CD4-positive, CD25-positive, alpha-beta regulatory T cell (primary cell): Measurements from ENCODE around the gene KCNMA1. TPM values are rescaled to one million over a fixed set of nuclear protein-coding genes. Genes with fewer than 3 reads are reported as not detected.

ENCODE experiments used
- ATAC-seq, 2 donors: fragments of 150-1000 bp; cut with Tn5 transposase; one replicate each; pipeline ENCODE4 v1.10.0; 2021; ENCODE audit warnings: low read depth in 2 of 2, moderate number of reproducible peaks in 2 of 2, moderate library complexity in 1 of 2
- DNase-seq, 3 donors: peaks; one replicate each; pipeline versions ENCODE4 v3.0.0 to v3.0.0-alpha.2; 2012 to 2022; ENCODE audit warnings: mixed read lengths in 1 of 3
- H3K27ac ChIP-seq: one replicate; pipeline ENCODE4 v1.7.0; 2013; ENCODE audit warnings: mild to moderate bottlenecking, low read length; ENCODE audit not compliant: insufficient read depth, poor library complexity, severe bottlenecking
- H3K27me3 ChIP-seq: one replicate; pipeline ENCODE4 v1.7.0; 2013; ENCODE audit warnings: low read length; ENCODE audit not compliant: control insufficient read depth, insufficient read depth
- H3K36me3 ChIP-seq: one replicate; pipeline ENCODE4 v1.7.0; 2013; ENCODE audit warnings: mild to moderate bottlenecking, low read length, moderate library complexity; ENCODE audit not compliant: control insufficient read depth, insufficient read depth
- H3K4me1 ChIP-seq: 2 replicates; pipeline ENCODE4 v1.7.0; 2013; ENCODE audit warnings: mild to moderate bottlenecking, low read length; ENCODE audit not compliant: insufficient read depth, control insufficient read depth, poor library complexity, severe bottlenecking
- H3K4me3 ChIP-seq: one replicate; pipeline ENCODE4 v1.7.0; 2013; ENCODE audit warnings: low read depth, mild to moderate bottlenecking, low read length, moderate library complexity
- H3K9me3 ChIP-seq, 2 experiments: 1 replicate in 1 of 2; 2 replicates in 1 of 2; pipeline ENCODE4 v1.7.0; 2013; ENCODE audit warnings: low read length in 2 of 2, mild to moderate bottlenecking in 1 of 2, moderate library complexity in 1 of 2; ENCODE audit not compliant: control insufficient read depth in 2 of 2
- H3K27ac Mint-ChIP-seq, 3 donors: one replicate each; pipeline ENCODE4 v1.8.0; 2020 to 2022; ENCODE audit warnings: mild to moderate bottlenecking in 3 of 3, mixed read lengths in 3 of 3, moderate library complexity in 2 of 3
- H3K27me3 Mint-ChIP-seq: one replicate; pipeline ENCODE4 v1.8.0; 2022; ENCODE audit warnings: mild to moderate bottlenecking, mixed read lengths
- H3K36me3 Mint-ChIP-seq: one replicate; pipeline ENCODE4 v1.8.0; 2020; ENCODE audit warnings: mixed read lengths
- H3K4me1 Mint-ChIP-seq, 4 donors: one replicate each; pipeline ENCODE4 v1.8.0; 2020 to 2022; ENCODE audit warnings: mixed read lengths in 4 of 4, mild to moderate bottlenecking in 1 of 4
- H3K4me3 Mint-ChIP-seq, 4 donors: one replicate each; pipeline ENCODE4 v1.8.0; 2020 to 2022; ENCODE audit warnings: mild to moderate bottlenecking in 4 of 4, mixed read lengths in 4 of 4, moderate library complexity in 3 of 4
- H3K9me3 Mint-ChIP-seq, 7 donors: one replicate each; pipeline ENCODE4 v1.8.0; 2020 to 2022; ENCODE audit warnings: mixed read lengths in 7 of 7, mild to moderate bottlenecking in 3 of 7, moderate library complexity in 2 of 7
- polyA plus RNA-seq, 4 donors: library from polyadenylated mRNA; unstranded; fragments of 300-500 nt; fragmentation: Illumina TruSeq; gene quantifications; one replicate each; pipeline ENCODE4 v1.2.3, GENCODE V29; 2021
- total RNA-seq: library from RNA; stranded (reverse); gene quantifications from one replicate; pipeline ENCODE4 v1.2.3, GENCODE V29; 2022

KCNMA1 gene
- total and polyA plus RNA-seq, 5 donors from 2014 or later: not detected

- no peaks in the 10 kb centered on the region for H3K27me3 Mint-ChIP-seq
- no peak for DNase-seq
- H3K4me3 Mint-ChIP-seq: no peak overlapping the region
- ATAC-seq: no peak
- Histone ChIP-seq H3K27ac (no peak overlapping the region), H3K4me3 (no peak overlapping the region), H3K27me3 (no peaks in the 10 kb centered on the region), H3K36me3 (no peaks in the 10 kb centered on the region), H3K4me1 (no peaks in the 10 kb centered on the region), H3K9me3 (no peaks in the 10 kb centered on the region)
- no peaks in the 10 kb centered on the region for H3K36me3 Mint-ChIP-seq
- H3K4me1 Mint-ChIP-seq: no peaks in the 10 kb centered on the region
- no peak overlapping the region for H3K27ac Mint-ChIP-seq
- H3K9me3 Mint-ChIP-seq: peaks cover 0 to 2% (median 0%) of the 10 kb centered on the region in 7 donors
Measured at GRCh38 chr10:77074104-77074624, 563.4 kb downstream of the KCNMA1 start.

- Mint-ChIP-seq H3K4me1 (no peaks in the 10 kb centered on the region), H3K9me3 (peaks cover 0 to 2% (median 0%) of the 10 kb centered on the region in 7 donors), H3K27ac (no peak overlapping the region), H3K27me3 (no peaks in the 10 kb centered on the region), H3K36me3 (no peaks in the 10 kb centered on the region), H3K4me3 (no peak overlapping the region)
- no peaks in the 10 kb centered on the region for H3K36me3 ChIP-seq
- DNase-seq (no peak), ATAC-seq (no peak)
- no peaks in the 10 kb centered on the region for H3K4me1 ChIP-seq
- H3K27ac ChIP-seq: no peak overlapping the region
- no peak overlapping the region for H3K4me3 ChIP-seq
- H3K27me3 ChIP-seq: no peaks in the 10 kb centered on the region
- no peaks in the 10 kb centered on the region for H3K9me3 ChIP-seq
Measured at GRCh38 chr10:77073663-77073960, 564.0 kb downstream of the KCNMA1 start.

GRCh38 chr10:77072836-77073662 is 564.6 kb downstream of the KCNMA1 start:
- no peak for ATAC-seq
- no peak overlapping the region for H3K27ac ChIP-seq
- no peak overlapping the region for H3K4me3 Mint-ChIP-seq
- H3K27me3 ChIP-seq: no peaks in the 10 kb centered on the region
- H3K36me3 ChIP-seq: no peaks in the 10 kb centered on the region
- H3K9me3 ChIP-seq: no peaks in the 10 kb centered on the region
- no peaks in the 10 kb centered on the region for H3K4me1 Mint-ChIP-seq
- H3K4me1 ChIP-seq: no peaks in the 10 kb centered on the region
- no peak overlapping the region for H3K27ac Mint-ChIP-seq
- H3K27me3 Mint-ChIP-seq: no peaks in the 10 kb centered on the region
- no peak overlapping the region for H3K4me3 ChIP-seq
- no peak for DNase-seq
- no peaks in the 10 kb centered on the region for H3K36me3 Mint-ChIP-seq
- H3K9me3 Mint-ChIP-seq: no peaks in the 10 kb centered on the region

GRCh38 chr10:77072361-77072835 is 565.2 kb downstream of the KCNMA1 start:
- Mint-ChIP-seq H3K27ac (no peak overlapping the region), H3K4me1 (no peaks in the 10 kb centered on the region), H3K4me3 (no peak overlapping the region), H3K27me3 (no peaks in the 10 kb centered on the region), H3K9me3 (no peaks in the 10 kb centered on the region), H3K36me3 (no peaks in the 10 kb centered on the region)
- Histone ChIP-seq H3K4me3 (no peak overlapping the region), H3K36me3 (no peaks in the 10 kb centered on the region), H3K27ac (no peak overlapping the region), H3K27me3 (no peaks in the 10 kb centered on the region), H3K9me3 (no peaks in the 10 kb centered on the region), H3K4me1 (no peaks in the 10 kb centered on the region)
- ATAC-seq: no peak
- DNase-seq: no peak

GRCh38 chr10:77071956-77072355 is 565.7 kb downstream of the KCNMA1 start:
- Mint-ChIP-seq H3K27me3 (no peaks in the 10 kb centered on the region), H3K36me3 (no peaks in the 10 kb centered on the region), H3K4me1 (no peaks in the 10 kb centered on the region), H3K27ac (no peak overlapping the region), H3K9me3 (no peaks in the 10 kb centered on the region), H3K4me3 (no peak overlapping the region)
- DNase-seq (no peak), ATAC-seq (no peak)
- Histone ChIP-seq H3K27ac (no peak overlapping the region), H3K4me3 (no peak overlapping the region), H3K27me3 (no peaks in the 10 kb centered on the region), H3K9me3 (no peaks in the 10 kb centered on the region), H3K4me1 (no peaks in the 10 kb centered on the region), H3K36me3 (no peaks in the 10 kb centered on the region)

GRCh38 chr10:77071001-77071511 is 566.6 kb downstream of the KCNMA1 start:
- no peak overlapping the region for H3K4me3 ChIP-seq
- H3K4me3 Mint-ChIP-seq: no peak overlapping the region
- peaks cover 3% of the 10 kb centered on the region for H3K27me3 Mint-ChIP-seq
- DNase-seq (no peak), ATAC-seq (no peak)
- H3K4me1 ChIP-seq: no peaks in the 10 kb centered on the region
- H3K27ac Mint-ChIP-seq: no peak overlapping the region
- H3K36me3 ChIP-seq: no peaks in the 10 kb centered on the region
- peaks cover 0 to under 1% (median 0%) of the 10 kb centered on the region in 7 donors for H3K9me3 Mint-ChIP-seq
- H3K4me1 Mint-ChIP-seq: no peaks in the 10 kb centered on the region
- H3K36me3 Mint-ChIP-seq: no peaks in the 10 kb centered on the region
- no peaks in the 10 kb centered on the region for H3K27me3 ChIP-seq
- H3K27ac ChIP-seq: no peak overlapping the region
- H3K9me3 ChIP-seq: no peaks in the 10 kb centered on the region

- Mint-ChIP-seq H3K9me3 (peaks cover 0 to 3% (median 0%) of the 10 kb centered on the region in 7 donors), H3K36me3 (no peaks in the 10 kb centered on the region), H3K4me3 (no peak overlapping the region)
Measured at GRCh38 chr10:77070346-77070745, 567.3 kb downstream of the KCNMA1 start.

GRCh38 chr10:77068969-77069368 is 568.6 kb downstream of the KCNMA1 start:
- H3K9me3 ChIP-seq: no peaks in the 10 kb centered on the region
- Mint-ChIP-seq H3K4me1 (no peaks in the 10 kb centered on the region), H3K4me3 (no peak overlapping the region), H3K9me3 (peaks cover 0 to 3% (median 0%) of the 10 kb centered on the region in 7 donors), H3K27me3 (peaks cover 9% of the 10 kb centered on the region), H3K36me3 (no peaks in the 10 kb centered on the region), H3K27ac (no peak overlapping the region)
- ATAC-seq (no peak), DNase-seq (no peak)
- H3K27me3 ChIP-seq: no peaks in the 10 kb centered on the region
- no peak overlapping the region for H3K27ac ChIP-seq
- H3K4me3 ChIP-seq: no peak overlapping the region
- no peaks in the 10 kb centered on the region for H3K4me1 ChIP-seq
- no peaks in the 10 kb centered on the region for H3K36me3 ChIP-seq

More at GRCh38 chr10:77070346-77070745, 567.3 kb downstream of the KCNMA1 start:
- ATAC-seq (no peak), DNase-seq (no peak)
- no peaks in the 10 kb centered on the region for H3K27me3 ChIP-seq
- Mint-ChIP-seq H3K4me1 (no peaks in the 10 kb centered on the region), H3K27me3 (peaks cover 5% of the 10 kb centered on the region), H3K27ac (no peak overlapping the region)
- H3K4me1 ChIP-seq: no peaks in the 10 kb centered on the region
- no peaks in the 10 kb centered on the region for H3K36me3 ChIP-seq
- no peak overlapping the region for H3K27ac ChIP-seq
- no peak overlapping the region for H3K4me3 ChIP-seq
- H3K9me3 ChIP-seq: no peaks in the 10 kb centered on the region
